Measurements from ENCODE around the gene SLC26A5. TPM values are rescaled to one million over a fixed set of nuclear protein-coding genes. Genes with fewer than 3 reads are reported as not detected.

Gene SLC26A5
- total RNA-seq, 1 donor, result not detected

GRCh38 chr7:103338864-103339263 lies 107.1 kb downstream of the SLC26A5 start:
- TF ChIP-seq, protein P1, sequence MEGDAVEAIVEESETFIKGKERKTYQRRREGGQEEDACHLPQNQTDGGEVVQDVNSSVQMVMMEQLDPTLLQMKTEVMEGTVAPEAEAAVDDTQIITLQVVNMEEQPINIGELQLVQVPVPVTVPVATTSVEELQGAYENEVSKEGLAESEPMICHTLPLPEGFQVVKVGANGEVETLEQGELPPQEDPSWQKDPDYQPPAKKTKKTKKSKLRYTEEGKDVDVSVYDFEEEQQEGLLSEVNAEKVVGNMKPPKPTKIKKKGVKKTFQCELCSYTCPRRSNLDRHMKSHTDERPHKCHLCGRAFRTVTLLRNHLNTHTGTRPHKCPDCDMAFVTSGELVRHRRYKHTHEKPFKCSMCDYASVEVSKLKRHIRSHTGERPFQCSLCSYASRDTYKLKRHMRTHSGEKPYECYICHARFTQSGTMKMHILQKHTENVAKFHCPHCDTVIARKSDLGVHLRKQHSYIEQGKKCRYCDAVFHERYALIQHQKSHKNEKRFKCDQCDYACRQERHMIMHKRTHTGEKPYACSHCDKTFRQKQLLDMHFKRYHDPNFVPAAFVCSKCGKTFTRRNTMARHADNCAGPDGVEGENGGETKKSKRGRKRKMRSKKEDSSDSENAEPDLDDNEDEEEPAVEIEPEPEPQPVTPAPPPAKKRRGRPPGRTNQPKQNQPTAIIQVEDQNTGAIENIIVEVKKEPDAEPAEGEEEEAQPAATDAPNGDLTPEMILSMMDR (IDR thresholded peaks at IDR 0.05; ENCODE audit: extremely low read depth, low read depth, low read length), result no peak
- Histone ChIP-seq H3K27ac (ENCODE audit: low read depth, low read length) (no peak overlapping the region), H3K27me3 (ENCODE audit: insufficient read depth, low read length) (no peaks in the 10 kb centered on the region), H2AFZ (ENCODE audit: low read length) (no peak overlapping the region), H3K36me3 (ENCODE audit: insufficient read depth, low read length) (peaks cover 48% of the 10 kb centered on the region), H3K9me3 (ENCODE audit: low read depth, low read length) (no peaks in the 10 kb centered on the region), H3K4me1 (ENCODE audit: insufficient read depth, low read length) (peaks cover 7% of the 10 kb centered on the region), H3K4me3 (ENCODE audit: insufficient read depth, low read length) (no peak overlapping the region), H4K20me1 (ENCODE audit: insufficient read depth, low read length) (peaks cover 16% of the 10 kb centered on the region), H3K79me2 (ENCODE audit: insufficient read depth, low read length) (peaks cover 77% of the 10 kb centered on the region), H3K4me2 (ENCODE audit: insufficient read depth, low read length) (no peak overlapping the region)
- DNase-seq (ENCODE audit: insufficient read length, low spot score, missing footprints), result no peak

DNA sequence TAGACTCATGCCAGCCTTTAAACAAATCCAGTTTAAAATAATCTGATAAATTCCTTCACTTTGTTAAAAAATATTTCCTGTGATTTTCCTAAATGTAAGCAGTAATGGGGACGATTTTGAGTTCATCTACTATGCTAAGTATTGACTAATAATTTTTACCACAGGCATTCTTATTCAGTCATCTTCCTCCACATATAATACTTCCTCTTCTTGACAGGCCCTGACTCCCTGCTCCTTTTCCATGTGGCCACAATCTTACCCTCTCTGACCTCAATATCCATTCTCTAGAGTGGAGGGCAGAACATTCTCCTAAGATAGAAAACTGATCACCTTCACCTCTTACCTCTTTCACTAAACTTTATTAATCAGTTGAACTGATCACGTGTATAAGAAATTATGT lies 109.2 kb downstream of the SLC26A5 start:
- Histone ChIP-seq H3K27ac (ENCODE audit: low read depth, low read length) (no peak overlapping the region), H3K4me2 (ENCODE audit: insufficient read depth, low read length) (no peak overlapping the region), H3K4me3 (ENCODE audit: insufficient read depth, low read length) (no peak overlapping the region), H2AFZ (ENCODE audit: low read length) (no peak overlapping the region), H4K20me1 (ENCODE audit: insufficient read depth, low read length) (peaks cover 16% of the 10 kb centered on the region), H3K4me1 (ENCODE audit: insufficient read depth, low read length) (no peaks in the 10 kb centered on the region), H3K27me3 (ENCODE audit: insufficient read depth, low read length) (no peaks in the 10 kb centered on the region), H3K36me3 (ENCODE audit: insufficient read depth, low read length) (peaks cover 56% of the 10 kb centered on the region), H3K79me2 (ENCODE audit: insufficient read depth, low read length) (peaks cover 74% of the 10 kb centered on the region), H3K9me3 (ENCODE audit: low read depth, low read length) (no peaks in the 10 kb centered on the region)
- DNase-seq (ENCODE audit: insufficient read length, low spot score, missing footprints), result no peak
- TF ChIP-seq, protein P1 (IDR thresholded peaks at IDR 0.05; ENCODE audit: extremely low read depth, low read depth, low read length), result no peak

DNA sequence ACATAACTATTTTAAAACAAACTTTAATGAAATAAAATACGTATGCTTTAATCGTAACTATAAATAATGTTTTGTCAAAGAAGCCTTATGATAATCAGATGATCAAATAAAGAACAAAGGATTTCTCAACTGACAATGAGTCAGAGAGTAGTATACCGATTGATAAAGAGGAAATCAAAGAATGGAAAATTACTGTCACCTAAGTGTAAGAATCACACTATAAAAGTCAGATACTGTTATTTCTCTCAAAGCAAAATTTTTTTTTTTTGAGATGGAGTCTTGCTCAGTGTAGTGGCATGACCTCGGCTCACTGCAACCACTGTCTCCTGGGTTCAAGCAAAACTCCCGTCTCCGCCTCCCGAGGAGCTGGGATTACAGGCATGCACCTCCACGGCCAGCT lies 120.3 kb downstream of the SLC26A5 start:
- Histone ChIP-seq H3K79me2 (ENCODE audit: insufficient read depth, low read length) (peaks cover 7% of the 10 kb centered on the region), H3K4me3 (ENCODE audit: insufficient read depth, low read length) (no peak overlapping the region), H3K36me3 (ENCODE audit: insufficient read depth, low read length) (peaks cover 72% of the 10 kb centered on the region), H3K9me3 (ENCODE audit: low read depth, low read length) (no peaks in the 10 kb centered on the region), H4K20me1 (ENCODE audit: insufficient read depth, low read length) (peaks cover 7% of the 10 kb centered on the region), H3K4me1 (ENCODE audit: insufficient read depth, low read length) (no peaks in the 10 kb centered on the region), H3K27ac (ENCODE audit: low read depth, low read length) (no peak overlapping the region), H3K4me2 (ENCODE audit: insufficient read depth, low read length) (no peak overlapping the region), H2AFZ (ENCODE audit: low read length) (no peak overlapping the region), H3K27me3 (ENCODE audit: insufficient read depth, low read length) (no peaks in the 10 kb centered on the region)
- TF ChIP-seq, protein P1 (IDR thresholded peaks at IDR 0.05; ENCODE audit: extremely low read depth, low read depth, low read length), result no peak
- no peak for DNase-seq (ENCODE audit: insufficient read length, low spot score, missing footprints)

Small RNAs within 50 kb of the gene (small RNA-seq; reads per million reads assigned to genes)
- gene RF00019 (not detected), gene RPS29P16 (not detected)

Other genes starting within 250 kb of the SLC26A5 start
- 79.6 and 83.4 TPM in 2 replicates for gene PMPCB, start 148.8 kb downstream of the SLC26A5 start, total RNA-seq
- gene DNAJC2, start 101.4 kb downstream of the SLC26A5 start, total RNA-seq, result 15.9 and 19.2 TPM in 2 replicates
- gene PSMC2, start 98.6 kb downstream of the SLC26A5 start, total RNA-seq, result 184 TPM in 2 replicates

Data from osteoblast (primary cell).